Activated naive CD4-positive, alpha-beta T cell treated with Interleukin-2 at 50 U/mL for 16 hours (primary cell): ENCODE data around the gene SMPX.
"Not testable (repeated sequence)": the region's sequence is repeated elsewhere in the genome, so short reads cannot be mapped to it uniquely, and the experiment has no call there.

Source experiments
- DNase-seq: peaks from one replicate; pipeline ENCODE4 v3.0.0-alpha.2; 2020

SMPX gene

GRCh38 chrX:21757960-21758359 lies at the start of gene SMPX:
SMPX (minus strand) TSS chrX:21758116; CDS start chrX:21754290, 3,826 bp downstream.
- DNase-seq = no peak

- no peak for DNase-seq
Observed at GRCh38 chrX:21806691-21807090, 48.8 kb upstream of the SMPX start.

GRCh38 chrX:21802839-21803238 lies 44.9 kb upstream of the SMPX start:
- no peak for DNase-seq

GRCh38 chrX:21802054-21802670 lies 44.2 kb upstream of the SMPX start:
- no peak for DNase-seq

- DNase-seq = no peak
Observed at GRCh38 chrX:21800344-21800770, 42.4 kb upstream of the SMPX start.

GRCh38 chrX:21799767-21800166 lies 41.9 kb upstream of the SMPX start:
- no peak for DNase-seq

- DNase-seq = no peak
Observed at GRCh38 chrX:21798677-21799219, 40.8 kb upstream of the SMPX start.

- no peak for DNase-seq
Observed at GRCh38 chrX:21781976-21782375, 24.1 kb upstream of the SMPX start.

- no peak for DNase-seq
Observed at GRCh38 chrX:21781525-21781924, 23.6 kb upstream of the SMPX start.

- DNase-seq = no peak
Observed at GRCh38 chrX:21779095-21779494, 21.2 kb upstream of the SMPX start.

- no peak for DNase-seq
Observed at GRCh38 chrX:21778236-21778635, 20.3 kb upstream of the SMPX start.

GRCh38 chrX:21775128-21775527 lies 17.2 kb upstream of the SMPX start:
- DNase-seq = not testable (repeated sequence)

GRCh38 chrX:21773036-21773435 lies 15.1 kb upstream of the SMPX start:
- not testable (repeated sequence) for DNase-seq

- DNase-seq = no peak
Observed at GRCh38 chrX:21770631-21771321, 12.9 kb upstream of the SMPX start.

- DNase-seq = no peak
Observed at GRCh38 chrX:21766101-21766500, 8.2 kb upstream of the SMPX start.

GRCh38 chrX:21764008-21764407 lies 6.1 kb upstream of the SMPX start:
- DNase-seq = no peak

GRCh38 chrX:21758488-21758887 lies 572 bp upstream of the SMPX start:
- DNase-seq = no peak

GRCh38 chrX:21756785-21757529 lies 959 bp downstream of the SMPX start:
- DNase-seq = no peak

GRCh38 chrX:21749924-21750323 lies 8.0 kb downstream of the SMPX start:
- DNase-seq = no peak

GRCh38 chrX:21748235-21748634 lies 9.7 kb downstream of the SMPX start:
- DNase-seq = no peak

- DNase-seq = no peak
Observed at GRCh38 chrX:21747558-21747957, 10.4 kb downstream of the SMPX start.

GRCh38 chrX:21745756-21746155 lies 12.2 kb downstream of the SMPX start:
- DNase-seq = peak; percentile 40

- DNase-seq = no peak
Observed at GRCh38 chrX:21744721-21745120, 13.2 kb downstream of the SMPX start.

GRCh38 chrX:21744060-21744459 lies 13.9 kb downstream of the SMPX start:
- no peak for DNase-seq
